Measurements from ENCODE around the gene SYDE2.
A peak's percentile ranks its signal among the peaks of the same experiment; 100 is the strongest.

Gene SYDE2

DNA sequence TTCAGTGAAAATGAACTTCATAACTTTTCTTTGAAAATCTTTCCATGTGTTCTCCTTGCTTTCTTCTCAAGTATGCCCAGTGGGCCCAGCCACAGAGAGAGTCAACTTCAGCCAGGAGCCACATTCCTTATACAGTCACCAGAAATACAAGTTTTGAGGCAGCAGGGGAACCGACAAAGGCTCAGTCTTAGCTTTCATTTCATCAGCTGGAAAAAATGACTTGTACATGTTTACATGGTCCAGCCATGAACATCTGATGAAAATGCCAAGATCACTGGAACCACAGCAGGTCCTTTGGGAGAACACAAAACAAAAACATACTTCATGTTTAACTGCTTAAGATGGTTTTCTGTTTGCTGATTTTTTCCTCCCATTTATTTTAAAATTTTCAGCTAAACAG is 72.5 kb downstream of the SYDE2 start:
- TF ChIP-seq, protein P1, sequence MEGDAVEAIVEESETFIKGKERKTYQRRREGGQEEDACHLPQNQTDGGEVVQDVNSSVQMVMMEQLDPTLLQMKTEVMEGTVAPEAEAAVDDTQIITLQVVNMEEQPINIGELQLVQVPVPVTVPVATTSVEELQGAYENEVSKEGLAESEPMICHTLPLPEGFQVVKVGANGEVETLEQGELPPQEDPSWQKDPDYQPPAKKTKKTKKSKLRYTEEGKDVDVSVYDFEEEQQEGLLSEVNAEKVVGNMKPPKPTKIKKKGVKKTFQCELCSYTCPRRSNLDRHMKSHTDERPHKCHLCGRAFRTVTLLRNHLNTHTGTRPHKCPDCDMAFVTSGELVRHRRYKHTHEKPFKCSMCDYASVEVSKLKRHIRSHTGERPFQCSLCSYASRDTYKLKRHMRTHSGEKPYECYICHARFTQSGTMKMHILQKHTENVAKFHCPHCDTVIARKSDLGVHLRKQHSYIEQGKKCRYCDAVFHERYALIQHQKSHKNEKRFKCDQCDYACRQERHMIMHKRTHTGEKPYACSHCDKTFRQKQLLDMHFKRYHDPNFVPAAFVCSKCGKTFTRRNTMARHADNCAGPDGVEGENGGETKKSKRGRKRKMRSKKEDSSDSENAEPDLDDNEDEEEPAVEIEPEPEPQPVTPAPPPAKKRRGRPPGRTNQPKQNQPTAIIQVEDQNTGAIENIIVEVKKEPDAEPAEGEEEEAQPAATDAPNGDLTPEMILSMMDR (IDR thresholded peaks at IDR 0.05; ENCODE audit: insufficient read depth, low read depth, low read length, missing control alignments) = no peak
- no peak for DNase-seq (ENCODE audit: low read depth)
- no peak overlapping the region for H3K4me3 ChIP-seq (ENCODE audit: low read length)

DNA sequence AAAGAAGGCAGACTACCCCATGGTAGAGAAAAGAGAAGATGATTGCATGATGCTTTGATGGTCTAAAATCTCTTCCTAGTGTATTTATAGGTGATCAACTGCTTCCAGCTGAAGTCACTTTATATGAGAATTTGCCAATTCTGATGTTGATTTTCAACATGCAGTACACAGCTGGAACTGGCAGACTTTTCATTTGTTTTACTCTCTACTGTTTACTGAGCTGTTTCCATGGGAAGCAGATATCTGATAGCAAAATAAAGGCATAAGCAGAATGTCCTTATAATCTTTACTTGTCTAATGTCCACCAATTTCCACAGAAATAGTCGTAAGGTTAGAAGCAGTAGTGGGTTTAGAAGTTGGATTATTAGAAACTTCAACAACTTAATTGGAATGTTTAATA is 74.9 kb downstream of the SYDE2 start:
- no peak overlapping the region for H3K4me3 ChIP-seq (ENCODE audit: low read length)
- TF ChIP-seq, protein P1 (IDR thresholded peaks at IDR 0.05; ENCODE audit: insufficient read depth, low read depth, low read length, missing control alignments) = no peak
- no peak for DNase-seq (ENCODE audit: low read depth)

DNA sequence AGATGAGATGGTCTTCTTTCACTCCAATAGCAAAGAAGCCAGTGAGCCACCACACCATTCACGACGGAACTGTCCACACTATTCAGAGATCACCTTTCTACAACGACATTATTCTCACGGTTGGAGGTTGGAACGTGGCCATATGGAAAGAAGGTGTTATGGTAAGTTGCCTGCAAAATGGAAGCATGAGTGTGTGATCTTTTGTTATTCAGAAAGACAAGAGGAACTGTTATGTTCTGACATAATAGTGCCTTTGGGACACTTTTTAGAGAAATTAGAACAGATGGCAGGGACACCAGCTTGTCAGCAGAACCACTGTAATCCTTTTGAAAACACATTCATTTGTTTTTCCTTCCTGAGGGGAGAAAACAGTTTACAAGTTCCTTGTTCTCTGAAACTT is 76.7 kb downstream of the SYDE2 start:
- TF ChIP-seq, protein P1 (IDR thresholded peaks at IDR 0.05; ENCODE audit: insufficient read depth, low read depth, low read length, missing control alignments) = no peak
- no peak overlapping the region for H3K4me3 ChIP-seq (ENCODE audit: low read length)
- no peak for DNase-seq (ENCODE audit: low read depth)

DNA sequence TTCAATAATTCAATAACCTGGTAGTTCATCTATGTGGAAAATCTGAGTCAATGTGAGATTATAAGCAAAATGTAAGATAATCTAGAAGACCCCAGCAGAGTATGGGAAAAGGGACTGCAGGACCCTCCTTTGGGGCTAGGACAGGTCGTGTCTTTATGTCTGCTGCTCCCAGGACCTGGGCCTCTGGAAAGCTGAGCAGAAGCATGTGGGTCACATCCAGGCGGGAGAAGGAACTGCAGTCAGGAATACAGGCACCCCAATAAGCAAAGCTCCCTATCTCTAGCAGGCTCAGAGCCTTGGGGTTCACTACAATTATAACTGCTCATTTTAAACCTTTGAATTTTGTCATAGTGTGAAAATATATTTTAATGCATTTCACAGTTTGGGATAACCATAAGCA is 78.6 kb downstream of the SYDE2 start:
- H3K4me3 ChIP-seq (ENCODE audit: low read length) = no peak overlapping the region
- no peak for DNase-seq (ENCODE audit: low read depth)
- TF ChIP-seq, protein P1 (IDR thresholded peaks at IDR 0.05; ENCODE audit: insufficient read depth, low read depth, low read length, missing control alignments) = no peak

DNA sequence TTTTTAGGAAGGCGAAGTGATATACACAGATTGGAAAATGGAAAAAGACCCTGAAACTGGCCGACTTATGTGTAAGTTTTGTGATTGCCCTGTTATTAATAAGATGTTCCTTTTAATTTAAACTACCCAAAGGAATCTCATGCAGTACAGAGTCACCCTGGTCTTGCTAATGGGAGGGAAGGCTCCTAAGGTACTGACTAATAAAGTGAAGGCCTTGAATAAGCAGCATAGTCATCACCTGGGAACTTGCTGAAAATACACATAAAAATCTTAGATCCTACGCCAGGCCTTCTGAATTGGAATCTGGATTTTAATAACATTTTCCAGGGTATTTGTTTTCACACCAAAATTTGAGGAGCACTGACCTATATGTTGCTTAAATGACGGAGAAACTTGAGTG is 79.1 kb downstream of the SYDE2 start:
- peak; percentile 33 for DNase-seq (ENCODE audit: low read depth)
- TF ChIP-seq, protein P1 (IDR thresholded peaks at IDR 0.05; ENCODE audit: insufficient read depth, low read depth, low read length, missing control alignments) = no peak
- no peak overlapping the region for H3K4me3 ChIP-seq (ENCODE audit: low read length)

DNA sequence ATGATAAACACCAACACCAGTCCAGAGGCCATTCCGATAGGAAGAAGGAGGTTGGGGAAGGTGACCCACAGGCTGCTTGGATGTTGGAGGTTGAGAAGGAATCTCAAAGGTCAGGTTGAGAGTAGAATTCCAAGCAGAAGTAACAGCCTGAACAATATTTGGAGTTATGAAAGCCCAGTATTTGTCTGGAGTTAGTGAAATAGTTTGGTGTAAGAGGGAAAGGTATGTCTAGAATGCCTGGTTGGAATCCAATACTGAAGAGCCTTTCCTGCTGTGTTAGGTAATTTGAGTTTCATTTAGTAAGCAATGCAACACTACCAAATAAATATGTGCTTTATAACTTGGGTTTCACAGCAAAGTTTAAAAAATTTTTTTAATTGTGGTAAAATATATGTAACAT is 82.1 kb downstream of the SYDE2 start:
- no peak for DNase-seq (ENCODE audit: low read depth)
- TF ChIP-seq, protein P1 (IDR thresholded peaks at IDR 0.05; ENCODE audit: insufficient read depth, low read depth, low read length, missing control alignments) = no peak
- no peak overlapping the region for H3K4me3 ChIP-seq (ENCODE audit: low read length)

DNA sequence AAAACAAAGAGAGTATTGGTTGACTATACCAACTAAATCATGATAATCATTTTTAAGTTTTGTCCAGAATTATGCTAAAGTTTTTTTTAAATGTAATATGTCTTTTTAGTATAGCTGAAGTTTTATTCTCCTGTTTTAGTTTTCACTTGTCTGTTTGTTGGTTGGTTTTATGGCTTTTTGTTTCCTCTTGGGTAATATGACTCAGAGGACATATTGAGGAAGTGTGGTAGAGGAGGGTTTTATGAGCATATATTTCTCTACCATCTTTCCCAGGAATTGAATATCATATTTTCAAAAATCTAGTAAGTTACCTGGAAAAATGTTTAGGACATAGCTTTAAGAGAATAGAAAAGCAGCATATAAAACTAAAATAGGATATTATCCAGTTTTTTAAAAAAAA is 84.0 kb downstream of the SYDE2 start:
- no peak overlapping the region for H3K4me3 ChIP-seq (ENCODE audit: low read length)
- DNase-seq (ENCODE audit: low read depth) = no peak
- TF ChIP-seq, protein P1 (IDR thresholded peaks at IDR 0.05; ENCODE audit: insufficient read depth, low read depth, low read length, missing control alignments) = no peak

Data from epithelial cell of esophagus (primary cell).